HG02798 (cell line): Measurements from ENCODE around the gene GPR45.

Experiments
- ATAC-seq: cut with Tn5 transposase; IDR thresholded peaks from one replicate; pipeline ENCODE4 v1.9.1; 2021; ENCODE audit warnings: mild to moderate bottlenecking; ENCODE audit not compliant: unreplicated experiment, poor library complexity

Gene GPR45, protein sequence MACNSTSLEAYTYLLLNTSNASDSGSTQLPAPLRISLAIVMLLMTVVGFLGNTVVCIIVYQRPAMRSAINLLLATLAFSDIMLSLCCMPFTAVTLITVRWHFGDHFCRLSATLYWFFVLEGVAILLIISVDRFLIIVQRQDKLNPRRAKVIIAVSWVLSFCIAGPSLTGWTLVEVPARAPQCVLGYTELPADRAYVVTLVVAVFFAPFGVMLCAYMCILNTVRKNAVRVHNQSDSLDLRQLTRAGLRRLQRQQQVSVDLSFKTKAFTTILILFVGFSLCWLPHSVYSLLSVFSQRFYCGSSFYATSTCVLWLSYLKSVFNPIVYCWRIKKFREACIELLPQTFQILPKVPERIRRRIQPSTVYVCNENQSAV

DNA sequence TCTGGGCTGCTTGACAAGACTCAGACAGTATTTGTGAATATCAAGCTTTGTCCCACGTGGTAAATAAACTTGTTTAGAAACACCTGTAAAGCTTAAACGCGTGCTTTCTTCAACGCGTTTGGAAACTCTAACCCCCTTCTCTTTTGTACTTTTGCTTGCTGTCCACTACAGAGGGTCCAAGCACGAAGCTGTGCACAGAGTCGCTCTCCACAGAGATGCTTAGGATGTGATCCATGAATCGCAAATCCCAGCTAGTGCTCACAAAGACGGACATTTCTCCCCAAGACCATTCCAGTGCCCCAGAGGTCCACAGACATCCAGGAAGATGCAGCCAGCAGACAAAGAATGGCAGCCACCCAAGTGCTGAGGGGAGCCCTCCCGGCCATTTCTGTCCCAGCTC lies at the start of gene GPR45:
Gene GPR45, plus strand, starts transcription at position 301 of the 400 bp plus-strand sequence. CDS start 116 bp downstream, outside the sequence.
- no peak for ATAC-seq

DNA sequence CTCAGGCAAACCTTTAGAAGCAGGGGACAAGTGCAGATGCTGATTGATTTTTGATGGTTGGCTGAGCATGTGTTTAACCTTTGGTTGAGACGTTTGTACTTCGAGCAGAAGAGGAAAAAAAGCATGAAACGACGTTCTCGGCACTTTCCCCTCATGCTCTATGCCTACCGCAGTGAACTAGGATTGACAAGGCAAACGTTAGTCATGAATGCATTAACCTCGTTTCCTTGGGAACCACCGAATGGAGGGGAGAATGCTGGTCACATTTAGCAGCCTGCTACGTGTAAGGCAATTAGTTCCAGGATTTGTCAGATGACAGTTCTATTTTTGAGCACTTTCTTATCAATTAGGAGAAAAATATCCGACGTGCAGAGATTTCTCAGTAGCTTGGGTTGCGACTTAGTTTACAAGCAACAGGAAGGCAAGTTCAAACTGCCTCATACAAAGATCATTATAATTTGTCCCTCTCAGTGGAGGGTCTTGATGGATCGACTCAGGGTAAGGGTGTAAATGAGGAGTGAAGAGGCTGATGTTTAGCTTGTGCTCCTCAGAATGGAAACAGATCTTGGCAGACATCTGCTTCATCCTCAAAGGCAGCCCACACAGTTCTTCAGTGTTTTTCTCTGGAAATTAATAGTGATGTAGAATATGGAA lies 47.4 kb upstream of the GPR45 start:
- ATAC-seq, result no peak

DNA sequence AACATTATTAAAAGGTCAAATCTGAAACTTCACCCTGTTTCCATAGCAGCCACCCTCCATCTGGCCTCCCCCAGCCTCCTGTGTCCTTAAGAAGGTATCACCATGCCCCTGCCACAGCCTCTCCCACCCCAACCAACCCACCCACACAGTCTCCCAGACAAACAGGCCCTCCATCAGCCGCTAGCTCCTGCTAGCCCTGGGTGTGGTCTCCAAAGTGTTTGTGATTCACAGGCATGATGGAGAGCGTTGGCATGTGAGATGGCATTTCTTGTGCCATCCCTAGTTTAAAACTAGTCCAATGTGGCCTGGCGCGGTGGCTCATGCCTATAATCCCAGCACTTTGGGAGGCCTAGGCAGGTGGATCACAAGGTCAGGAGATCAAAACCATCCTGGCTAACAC lies 44.9 kb upstream of the GPR45 start:
- ATAC-seq, result no peak

DNA sequence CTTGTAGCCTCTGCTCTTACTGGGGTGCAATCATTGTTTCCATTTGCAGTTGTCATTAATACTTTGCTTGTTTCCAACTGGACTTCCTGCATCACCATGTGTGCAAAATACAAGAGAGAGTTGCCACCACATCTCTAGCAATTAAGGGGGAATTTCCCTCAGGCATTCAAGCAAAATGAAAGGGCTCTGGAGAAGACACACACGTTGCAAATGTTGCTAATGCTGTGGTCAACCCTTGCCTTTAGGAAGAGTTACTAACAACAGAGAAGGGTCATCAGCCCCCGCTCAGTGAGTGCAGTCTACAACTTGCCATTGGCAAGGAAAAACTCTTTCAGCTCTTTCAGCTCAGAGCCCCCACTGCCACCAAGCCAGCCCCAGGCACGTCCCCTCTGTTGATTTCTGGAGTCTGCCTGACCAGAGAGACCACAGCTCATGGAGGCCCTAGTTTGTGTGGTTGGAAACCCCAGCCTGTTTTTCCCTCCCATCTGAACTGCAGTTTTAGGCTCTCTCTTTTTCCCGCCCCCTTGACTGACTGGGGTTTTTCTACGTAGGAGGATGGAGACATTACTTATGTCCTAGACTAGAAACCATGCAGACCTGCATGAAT lies 25.9 kb upstream of the GPR45 start:
- no peak for ATAC-seq

DNA sequence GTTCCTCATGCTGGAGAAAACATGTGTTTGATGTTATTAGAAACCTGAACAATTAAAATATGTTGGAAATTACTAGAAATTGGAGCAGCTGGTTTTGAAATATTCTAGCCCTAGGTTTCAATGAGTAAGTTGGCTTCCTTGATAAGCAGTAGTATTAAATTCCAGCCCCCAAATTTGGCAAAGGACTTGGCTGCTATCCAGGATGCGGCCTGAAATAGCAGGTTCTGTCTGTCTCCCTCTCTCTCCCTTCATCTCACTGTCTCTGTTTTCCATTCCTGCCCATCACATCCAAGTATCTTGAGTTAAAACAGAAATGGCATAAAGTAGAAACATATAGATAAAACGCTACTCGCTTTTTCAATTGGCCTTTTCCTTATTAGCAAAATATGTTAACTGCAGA lies 20.9 kb upstream of the GPR45 start:
- no peak for ATAC-seq

DNA sequence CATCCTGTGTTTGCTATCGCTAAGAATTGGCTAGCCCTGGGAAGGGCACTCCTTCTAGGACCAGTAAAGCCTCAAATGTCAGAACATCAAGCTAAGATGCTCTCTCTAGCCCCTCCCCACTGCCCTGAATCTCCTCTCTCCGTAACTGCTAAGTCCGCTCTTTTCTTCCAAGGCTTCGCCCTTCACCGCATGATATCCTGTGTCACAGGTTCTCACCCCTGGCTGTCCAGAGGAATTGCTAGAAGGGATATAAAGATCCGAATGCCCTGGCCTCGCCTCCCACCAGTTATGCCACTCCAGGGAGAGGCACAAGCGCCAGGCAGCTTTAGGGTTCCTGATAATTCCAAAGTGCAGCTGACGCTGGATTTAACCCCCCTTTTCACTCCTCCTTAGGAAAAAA lies 17.1 kb upstream of the GPR45 start:
- ATAC-seq, result no peak

DNA sequence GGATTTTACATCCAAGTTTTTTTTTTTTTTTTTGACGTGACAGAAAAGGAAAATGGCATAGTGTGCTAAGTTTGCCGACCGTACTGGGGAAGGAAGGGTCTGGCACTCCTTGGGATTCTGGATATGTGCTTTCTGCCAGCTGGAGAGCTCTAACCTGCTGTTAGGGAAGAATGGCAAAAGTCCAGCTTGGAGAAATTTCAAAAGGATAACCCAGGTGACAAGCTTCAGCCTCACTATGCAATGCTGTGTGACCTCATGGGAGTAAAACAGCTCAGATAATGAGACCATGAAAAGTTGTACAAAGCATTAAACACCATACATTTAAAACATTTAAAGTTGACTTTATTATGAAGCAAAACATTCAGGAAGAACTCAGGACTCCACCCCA lies 10.3 kb upstream of the GPR45 start:
- ATAC-seq, result no peak

DNA sequence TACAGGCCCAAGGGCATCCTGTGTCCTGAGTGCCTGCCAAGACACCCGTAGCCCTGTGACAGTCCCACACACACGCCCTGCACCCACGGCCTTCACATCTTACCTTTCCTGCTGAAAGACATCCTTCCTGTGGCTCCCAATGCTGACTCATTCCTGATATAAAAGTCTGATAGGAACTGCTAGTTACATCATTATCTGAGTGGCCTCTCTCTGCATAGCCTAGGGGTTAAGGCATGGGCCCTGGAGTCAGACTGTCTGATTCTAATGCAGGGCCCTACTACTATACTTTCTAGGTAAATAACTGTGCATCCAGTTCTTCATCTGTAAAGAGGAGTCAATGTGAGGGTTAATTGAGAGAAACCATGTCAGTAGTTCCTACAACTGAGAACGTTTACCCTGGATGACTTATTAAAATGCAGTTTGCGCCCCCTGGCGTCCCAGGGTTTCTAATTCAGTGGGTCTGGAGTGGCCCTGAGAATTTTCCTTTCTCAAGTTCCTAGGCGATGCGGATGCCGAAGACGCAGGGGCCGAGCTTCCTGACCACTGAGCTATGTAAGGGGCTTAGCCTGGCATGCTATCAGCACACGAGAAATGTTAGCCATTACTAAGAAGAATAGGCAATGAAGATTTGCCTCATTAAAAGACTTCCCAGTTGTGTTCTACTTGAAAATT lies 6.0 kb upstream of the GPR45 start:
- ATAC-seq, result peak; percentile 65

DNA sequence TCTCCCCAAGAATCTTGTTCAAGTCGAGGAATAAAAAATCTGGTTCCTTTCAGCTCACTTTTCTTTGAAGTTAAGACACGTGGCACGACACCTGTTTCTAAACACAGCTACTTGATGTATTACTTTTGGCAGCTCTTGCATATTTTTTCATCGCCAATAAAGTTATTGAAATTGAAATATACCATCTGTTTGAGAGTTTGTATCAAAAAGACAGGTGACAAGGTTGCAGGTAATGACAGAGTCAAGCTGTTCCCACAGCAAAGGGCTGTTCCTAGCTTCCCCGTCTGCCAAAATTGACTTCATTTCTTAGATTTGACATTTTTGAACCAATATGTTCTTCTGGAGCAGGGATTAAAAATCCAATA lies 5.5 kb upstream of the GPR45 start:
- no peak for ATAC-seq

DNA sequence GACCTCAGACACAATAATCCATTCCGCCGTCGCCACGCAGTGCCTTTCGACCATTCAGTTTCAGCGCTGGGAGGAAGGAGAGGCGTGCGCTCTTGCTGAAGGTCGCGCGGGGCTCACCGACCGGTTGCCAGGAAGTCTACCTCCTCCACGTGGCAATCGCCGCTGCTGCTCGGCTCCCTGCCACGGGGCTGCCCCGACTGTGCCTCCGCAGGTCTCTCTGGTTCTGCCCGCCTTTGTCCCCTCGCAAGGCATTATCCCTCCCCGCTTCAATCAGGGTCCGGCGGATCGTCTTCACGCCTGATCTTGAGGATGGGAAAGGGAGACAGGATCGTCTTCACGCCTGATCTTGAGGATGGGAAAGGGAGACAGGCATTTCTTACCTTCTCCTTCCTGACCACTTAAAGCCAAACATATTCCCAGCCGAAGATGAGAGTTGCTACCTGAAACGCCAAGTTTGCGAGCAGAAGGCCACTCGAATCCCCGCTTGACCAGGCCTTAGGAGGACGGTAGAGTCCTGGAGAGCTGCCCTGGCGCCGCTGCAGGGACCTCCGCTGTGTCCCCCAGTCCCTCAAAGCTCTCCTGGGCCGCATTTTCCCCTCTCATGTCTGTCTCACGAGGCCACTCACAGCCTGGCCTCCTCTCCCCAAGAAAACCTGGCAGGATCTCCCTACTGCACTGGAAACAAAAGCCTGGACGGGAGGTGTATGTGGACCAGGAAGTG lies 4.3 kb upstream of the GPR45 start:
- ATAC-seq, result no peak

DNA sequence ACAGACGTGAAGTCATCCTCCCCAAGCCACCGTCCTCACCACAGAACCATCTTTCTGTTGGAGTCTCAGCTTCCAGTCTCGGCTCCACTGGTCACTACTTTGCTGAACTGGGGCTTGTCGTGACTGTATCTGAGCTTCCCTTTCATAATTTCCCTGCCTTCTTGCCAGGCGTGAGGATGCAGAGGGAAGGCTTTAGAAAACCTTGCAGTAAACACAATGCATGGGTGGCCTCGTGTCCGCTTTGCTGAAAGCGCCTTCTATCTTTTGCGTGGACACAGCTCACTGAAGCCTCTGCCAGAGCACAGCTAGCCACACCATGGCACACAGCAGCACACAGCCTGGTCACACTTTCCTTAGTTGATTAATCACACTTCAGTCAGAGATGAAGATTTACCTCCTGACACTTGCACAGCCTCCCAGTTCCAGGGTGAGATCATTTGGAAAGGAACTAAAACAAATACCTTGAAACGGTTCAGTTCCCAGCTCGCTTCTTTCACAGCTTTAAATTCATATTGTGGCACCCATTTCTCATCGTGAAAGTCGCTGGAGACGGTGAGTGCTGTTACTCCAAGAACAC lies 2.8 kb upstream of the GPR45 start:
- ATAC-seq, result no peak

DNA sequence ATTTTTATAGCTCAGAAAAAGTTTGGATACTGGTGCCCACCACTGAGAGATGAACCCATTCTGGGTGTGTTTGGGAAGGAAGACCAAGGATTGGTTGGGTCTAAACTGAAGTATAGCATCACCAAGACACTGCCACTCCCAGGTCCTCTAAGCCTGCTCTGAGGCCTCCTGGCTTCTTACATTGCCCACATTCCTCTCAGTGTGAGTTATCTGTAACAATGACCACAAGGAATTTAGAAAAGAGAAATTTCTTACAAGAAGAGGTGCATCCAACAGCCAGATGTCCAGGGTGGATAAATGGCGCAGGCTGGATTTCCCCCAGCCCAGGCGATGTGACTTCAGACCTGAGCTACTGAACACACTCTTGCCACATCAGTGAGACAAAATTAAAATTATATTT lies 1.6 kb upstream of the GPR45 start:
- ATAC-seq, result no peak

DNA sequence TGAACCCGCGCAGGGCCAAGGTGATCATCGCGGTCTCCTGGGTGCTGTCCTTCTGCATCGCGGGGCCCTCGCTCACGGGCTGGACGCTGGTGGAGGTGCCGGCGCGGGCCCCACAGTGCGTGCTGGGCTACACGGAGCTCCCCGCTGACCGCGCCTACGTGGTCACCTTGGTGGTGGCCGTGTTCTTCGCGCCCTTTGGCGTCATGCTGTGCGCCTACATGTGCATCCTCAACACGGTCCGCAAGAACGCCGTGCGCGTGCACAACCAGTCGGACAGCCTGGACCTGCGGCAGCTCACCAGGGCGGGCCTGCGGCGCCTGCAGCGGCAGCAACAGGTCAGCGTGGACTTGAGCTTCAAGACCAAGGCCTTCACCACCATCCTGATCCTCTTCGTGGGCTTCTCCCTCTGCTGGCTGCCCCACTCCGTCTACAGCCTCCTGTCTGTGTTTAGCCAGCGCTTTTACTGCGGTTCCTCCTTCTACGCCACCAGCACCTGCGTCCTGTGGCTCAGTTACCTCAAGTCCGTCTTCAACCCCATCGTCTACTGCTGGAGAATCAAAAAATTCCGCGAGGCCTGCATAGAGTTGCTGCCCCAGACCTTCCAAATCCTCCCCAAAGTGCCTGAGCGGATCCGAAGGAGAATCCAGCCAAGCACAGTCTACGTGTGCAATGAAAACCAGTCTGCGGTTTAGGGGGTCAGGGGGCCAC lies 897 bp downstream of the GPR45 start:
- no peak for ATAC-seq

DNA sequence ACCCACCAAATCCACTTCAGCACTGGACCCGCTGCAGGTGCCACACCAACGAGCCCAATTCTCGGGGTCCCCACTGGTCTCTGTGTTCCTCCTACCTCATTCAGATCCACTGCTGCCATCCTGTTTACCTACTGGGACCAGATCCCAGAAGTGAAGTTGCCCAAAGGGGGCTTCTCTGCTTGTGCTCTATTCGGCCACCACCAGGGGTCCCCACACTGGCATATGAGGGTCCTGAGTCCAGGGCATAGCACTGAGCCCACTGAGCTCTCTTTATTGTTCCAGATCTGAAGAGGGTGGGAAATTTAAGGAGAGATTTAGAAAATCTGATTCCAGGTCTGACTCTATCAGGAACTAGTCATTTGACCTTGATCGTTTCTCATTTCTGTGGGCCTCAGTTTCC lies 2.4 kb downstream of the GPR45 start:
- no peak for ATAC-seq

DNA sequence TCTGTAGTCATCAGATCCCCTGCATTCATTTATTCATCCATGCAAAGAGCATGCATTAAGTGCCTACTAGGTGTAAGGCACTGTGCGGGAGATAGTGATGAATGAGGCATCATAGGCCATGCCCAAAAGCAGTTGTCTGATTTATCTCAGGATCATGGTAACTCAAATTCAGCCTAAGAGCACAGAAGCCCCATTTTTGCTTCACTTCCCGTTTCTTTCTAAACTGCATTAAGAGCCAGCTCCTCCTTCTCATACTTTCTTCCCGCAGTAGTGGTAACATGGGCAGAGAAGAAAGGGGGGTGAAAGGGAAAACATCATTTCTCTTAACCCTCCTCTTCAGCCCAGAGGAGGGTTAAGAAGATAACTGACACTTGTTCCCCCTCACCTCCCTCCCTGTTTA lies 2.9 kb downstream of the GPR45 start:
- no peak for ATAC-seq

DNA sequence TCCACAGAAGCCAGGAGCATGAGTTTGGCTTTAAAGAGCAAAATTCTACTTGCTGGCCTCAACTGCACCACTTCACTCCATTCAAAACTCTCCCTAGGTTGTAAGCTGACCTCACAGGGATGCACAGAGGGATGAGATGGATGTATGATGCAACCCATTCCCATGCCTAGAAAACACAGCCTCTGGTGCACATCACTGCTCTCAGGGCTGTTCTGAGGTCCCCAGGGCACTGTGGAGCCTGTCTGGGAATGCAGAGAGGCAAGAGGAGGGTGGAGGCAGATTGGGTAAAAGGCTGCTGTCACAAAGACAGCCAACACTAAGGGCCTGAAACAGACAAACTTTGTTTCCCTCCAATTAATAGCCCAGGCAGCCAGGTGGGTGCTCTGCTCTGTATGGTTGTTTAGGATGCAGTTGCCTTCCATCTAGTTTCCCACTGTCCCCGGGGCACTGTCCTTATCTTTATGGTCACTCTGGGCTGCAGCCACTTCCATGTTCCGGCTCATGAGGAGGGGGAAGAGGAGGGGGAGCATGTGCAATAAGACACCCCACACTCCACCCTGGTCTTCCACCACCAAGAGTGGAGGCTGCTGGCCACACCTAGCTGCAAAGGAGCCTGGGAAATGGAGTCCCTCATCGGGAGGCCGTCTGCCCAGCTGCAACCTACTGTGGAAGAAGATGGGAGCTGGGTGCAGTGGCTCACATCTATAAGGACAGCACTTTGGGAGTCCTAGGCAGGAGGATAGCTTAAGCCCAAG lies 7.0 kb downstream of the GPR45 start:
- ATAC-seq, result no peak

DNA sequence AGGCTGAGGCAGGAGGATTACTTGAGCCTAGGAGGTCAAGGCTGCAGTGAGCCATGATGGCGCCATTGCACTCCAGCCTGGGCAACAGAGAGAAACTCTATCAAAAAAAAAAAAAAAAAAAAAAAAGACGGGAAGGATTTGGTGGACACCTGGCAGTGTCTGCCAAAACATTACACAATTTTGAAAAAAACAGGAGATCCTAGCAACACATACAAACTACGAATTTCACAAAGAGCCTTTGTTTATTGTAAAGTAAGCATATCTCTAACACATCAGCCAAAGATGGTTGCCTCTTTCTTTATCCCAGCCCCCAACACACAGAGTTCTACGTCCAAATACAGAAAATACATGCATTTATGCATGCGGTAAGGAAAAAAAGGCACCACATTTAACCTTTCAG lies 7.6 kb downstream of the GPR45 start:
- ATAC-seq, result no peak

DNA sequence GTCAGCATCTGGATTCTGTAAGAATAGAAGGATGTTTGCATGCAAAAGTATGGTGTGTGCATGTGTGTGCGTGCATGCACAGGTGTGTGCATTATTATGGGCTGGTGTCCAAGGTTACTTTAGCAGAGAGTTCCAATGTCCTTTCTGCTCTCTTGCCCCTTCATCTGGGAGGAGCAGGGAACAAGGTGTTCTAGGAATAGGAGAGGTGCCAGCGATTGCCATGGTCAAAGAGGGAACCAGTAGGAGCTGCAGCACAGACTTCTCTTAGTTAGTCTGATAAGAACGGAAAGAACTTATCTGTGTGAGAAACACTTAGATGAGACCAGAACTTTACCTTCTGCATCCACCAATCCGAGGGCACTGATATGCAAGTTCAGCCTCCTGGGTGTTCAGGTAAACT lies 8.3 kb downstream of the GPR45 start:
- no peak for ATAC-seq
